Thyroid gland (tissue), 4 donors: ENCODE measurements around the gene GNPTG.

Experiments used
- CTCF ChIP-seq, 6 experiments: fragments of 200-600 bp in 3 of 6; fragments of 450-650 bp in 3 of 6; sonication (generic) in 3 of 6; IDR thresholded peaks; one replicate each; pipeline ENCODE4 v1.5.1; 2016 to 2019; ENCODE audit warnings: antibody characterized with exemption in 6 of 6, mild to moderate bottlenecking in 2 of 6, inconsistent platforms in 1 of 6, moderate library complexity in 1 of 6
- POLR2A ChIP-seq, 2 donors: fragments of 450-650 bp; IDR thresholded peaks; one replicate each; pipeline ENCODE4 v1.6.1; 2017; ENCODE audit warnings: antibody characterized with exemption in 2 of 2, mild to moderate bottlenecking in 2 of 2, moderate library complexity in 1 of 2

- TF ChIP-seq POLR2A (IDR thresholded peaks at IDR 0.05) (no peak), CTCF (IDR thresholded peaks at IDR 0.05) (no peak)
Measured at GRCh38 chr16:1398826-1399581, 47.3 kb downstream of the GNPTG start.
